HEK293 (cell line): Measurements from ENCODE around the gene CUEDC1.

Source experiments
- AEBP2 ChIP-seq: fragments of 450-650 bp; formaldehyde crosslinking; IDR thresholded peaks from 2 replicates; pipeline ENCODE4 v1.5.1; 2016; ENCODE audit warnings: missing biosample characterization, missing genetic modification characterization, borderline replicate concordance
- IKZF3 ChIP-seq: fragments of 450-650 bp; IDR thresholded peaks from 2 replicates; pipeline ENCODE4 v1.5.0; 2018; ENCODE audit warnings: missing biosample characterization, mild to moderate bottlenecking, missing genetic modification characterization, moderate library complexity
- KLF10 ChIP-seq: fragments of 450-650 bp; IDR thresholded peaks from 2 replicates; pipeline ENCODE4 v1.5.1; 2018; ENCODE audit warnings: missing biosample characterization, mild to moderate bottlenecking, missing genetic modification characterization
- REPIN1 ChIP-seq: fragments of 450-650 bp; formaldehyde crosslinking; IDR thresholded peaks from 2 replicates; pipeline ENCODE4 v1.5.1; 2017; ENCODE audit warnings: missing biosample characterization, missing genetic modification characterization, low read depth
- WT1 ChIP-seq: fragments of 450-650 bp; formaldehyde crosslinking; IDR thresholded peaks from 2 replicates; pipeline ENCODE4 v1.5.1; 2016; ENCODE audit warnings: missing biosample characterization, missing genetic modification characterization
- ZBTB6 ChIP-seq: fragments of 450-650 bp; formaldehyde crosslinking; IDR thresholded peaks from 2 replicates; pipeline ENCODE4 v1.5.1; 2017; ENCODE audit warnings: missing biosample characterization, missing genetic modification characterization
- ZNF133 ChIP-seq: fragments of 450-650 bp; formaldehyde crosslinking; IDR thresholded peaks from 2 replicates; pipeline ENCODE4 v1.5.1; 2016; ENCODE audit warnings: missing biosample characterization, missing genetic modification characterization
- ZNF140 ChIP-seq: fragments of 450-650 bp; formaldehyde crosslinking; IDR thresholded peaks from 2 replicates; pipeline ENCODE4 v1.5.1; 2016; ENCODE audit warnings: missing biosample characterization, missing genetic modification characterization
- ZNF157 ChIP-seq: fragments of 450-650 bp; formaldehyde crosslinking; IDR thresholded peaks from 2 replicates; pipeline ENCODE4 v1.5.1; 2016; ENCODE audit warnings: missing biosample characterization, missing genetic modification characterization
- ZNF202 ChIP-seq: fragments of 450-650 bp; formaldehyde crosslinking; IDR thresholded peaks from 2 replicates; pipeline ENCODE4 v1.5.1; 2016; ENCODE audit warnings: missing biosample characterization, missing genetic modification characterization, borderline replicate concordance
- ZNF248 ChIP-seq: fragments of 450-650 bp; formaldehyde crosslinking; IDR thresholded peaks from 2 replicates; pipeline ENCODE4 v1.5.1; 2017; ENCODE audit warnings: missing biosample characterization, missing genetic modification characterization
- ZNF302 ChIP-seq: fragments of 450-650 bp; formaldehyde crosslinking; IDR thresholded peaks from 2 replicates; pipeline ENCODE4 v1.5.1; 2016; ENCODE audit warnings: missing biosample characterization, missing genetic modification characterization, low read depth
- ZNF362 ChIP-seq: fragments of 450-650 bp; formaldehyde crosslinking; IDR thresholded peaks from 2 replicates; pipeline ENCODE4 v1.5.1; 2016; ENCODE audit warnings: missing biosample characterization, missing genetic modification characterization
- ZNF37A ChIP-seq: fragments of 450-650 bp; IDR thresholded peaks from 2 replicates; pipeline ENCODE4 v1.5.1; 2018; ENCODE audit warnings: missing biosample characterization, missing genetic modification characterization
- ZNF404 ChIP-seq: fragments of 450-650 bp; formaldehyde crosslinking; IDR thresholded peaks from 2 replicates; pipeline ENCODE4 v1.5.1; 2017; ENCODE audit warnings: missing biosample characterization, missing genetic modification characterization
- ZNF473 ChIP-seq: fragments of 450-650 bp; formaldehyde crosslinking; IDR thresholded peaks from 2 replicates; pipeline ENCODE4 v1.5.1; 2017; ENCODE audit warnings: missing biosample characterization, missing genetic modification characterization
- ZNF521 ChIP-seq: fragments of 450-650 bp; formaldehyde crosslinking; IDR thresholded peaks from 2 replicates; pipeline ENCODE4 v1.5.1; 2017; ENCODE audit warnings: missing biosample characterization, mild to moderate bottlenecking, missing genetic modification characterization
- ZNF549 ChIP-seq: fragments of 450-650 bp; IDR thresholded peaks from 2 replicates; pipeline ENCODE4 v1.5.1; 2018; ENCODE audit warnings: missing biosample characterization, missing genetic modification characterization, mild to moderate bottlenecking, inconsistent platforms, moderate library complexity
- ZNF585B ChIP-seq: fragments of 450-650 bp; formaldehyde crosslinking; IDR thresholded peaks from 2 replicates; pipeline ENCODE4 v1.5.1; 2016; ENCODE audit warnings: missing biosample characterization, missing genetic modification characterization
- ZNF660 ChIP-seq: fragments of 450-650 bp; IDR thresholded peaks from 2 replicates; pipeline ENCODE4 v1.5.1; 2018; ENCODE audit warnings: missing biosample characterization, mild to moderate bottlenecking, missing genetic modification characterization
- ZNF785 ChIP-seq: fragments of 450-650 bp; formaldehyde crosslinking; IDR thresholded peaks from 2 replicates; pipeline ENCODE4 v1.5.1; 2016; ENCODE audit warnings: missing biosample characterization, missing genetic modification characterization
- TF ChIP-seq, protein P1 (sequence below): IDR thresholded peaks from 2 replicates; pipeline ENCODE4 v1.6.1; 2011; ENCODE audit warnings: mild to moderate bottlenecking, low read depth, low read length, borderline replicate concordance
- TF ChIP-seq, protein P2 (sequence below): fragments of 450-650 bp; formaldehyde crosslinking; IDR thresholded peaks from 2 replicates; pipeline ENCODE4 v1.5.1; 2016; ENCODE audit warnings: missing biosample characterization, missing genetic modification characterization
- TF ChIP-seq, protein P3 (sequence below): fragments of 450-650 bp; formaldehyde crosslinking; IDR thresholded peaks from 2 replicates; pipeline ENCODE4 v1.5.1; 2016; ENCODE audit warnings: missing biosample characterization, missing genetic modification characterization
- TF ChIP-seq, protein P4 (sequence below): fragments of 450-650 bp; formaldehyde crosslinking; IDR thresholded peaks from 2 replicates; pipeline ENCODE4 v1.5.1; 2017; ENCODE audit warnings: missing biosample characterization, missing genetic modification characterization
- TF ChIP-seq, protein P5 (sequence below): fragments of 450-650 bp; formaldehyde crosslinking; IDR thresholded peaks from 2 replicates; pipeline ENCODE4 v1.5.1; 2016; ENCODE audit warnings: missing biosample characterization, missing genetic modification characterization

CUEDC1 gene

GRCh38 chr17:57988301-57989250, 33.4 kb upstream of the CUEDC1 start (continued):
- TF ChIP-seq ZNF248 (no peak), ZNF37A (no peak), AEBP2 (tag by site-specific recombination) (no peak), ZNF140 (tag by site-specific recombination) (no peak), ZNF549 (no peak), ZNF302 (no peak), IKZF3 (tag by site-specific recombination) (0 out of 2 replicates have a peak, but pooled peaks have one; percentile 6), ZNF133 (tag by site-specific recombination) (no peak), ZBTB6 (tag by site-specific recombination) (no peak), ZNF585B (tag by site-specific recombination) (no peak), KLF10 (tag by site-specific recombination) (peak; percentile 76), ZNF202 (no peak), ZNF473 (tag by site-specific recombination) (no peak), ZNF157 (tag by site-specific recombination) (no peak), ZNF362 (tag by site-specific recombination) (no peak), ZNF660 (tag by site-specific recombination) (no peak), ZNF785 (tag by site-specific recombination) (no peak), WT1 (tag by site-specific recombination) (peak; percentile 86), ZNF521 (no peak), REPIN1 (tag by site-specific recombination) (peak; percentile 58; the same call in 1 of the 2 replicates), ZNF404 (tag by site-specific recombination) (no peak)
- TF ChIP-seq, protein P1, sequence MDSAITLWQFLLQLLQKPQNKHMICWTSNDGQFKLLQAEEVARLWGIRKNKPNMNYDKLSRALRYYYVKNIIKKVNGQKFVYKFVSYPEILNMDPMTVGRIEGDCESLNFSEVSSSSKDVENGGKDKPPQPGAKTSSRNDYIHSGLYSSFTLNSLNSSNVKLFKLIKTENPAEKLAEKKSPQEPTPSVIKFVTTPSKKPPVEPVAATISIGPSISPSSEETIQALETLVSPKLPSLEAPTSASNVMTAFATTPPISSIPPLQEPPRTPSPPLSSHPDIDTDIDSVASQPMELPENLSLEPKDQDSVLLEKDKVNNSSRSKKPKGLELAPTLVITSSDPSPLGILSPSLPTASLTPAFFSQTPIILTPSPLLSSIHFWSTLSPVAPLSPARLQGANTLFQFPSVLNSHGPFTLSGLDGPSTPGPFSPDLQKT, result no peak
- TF ChIP-seq, protein P2, sequence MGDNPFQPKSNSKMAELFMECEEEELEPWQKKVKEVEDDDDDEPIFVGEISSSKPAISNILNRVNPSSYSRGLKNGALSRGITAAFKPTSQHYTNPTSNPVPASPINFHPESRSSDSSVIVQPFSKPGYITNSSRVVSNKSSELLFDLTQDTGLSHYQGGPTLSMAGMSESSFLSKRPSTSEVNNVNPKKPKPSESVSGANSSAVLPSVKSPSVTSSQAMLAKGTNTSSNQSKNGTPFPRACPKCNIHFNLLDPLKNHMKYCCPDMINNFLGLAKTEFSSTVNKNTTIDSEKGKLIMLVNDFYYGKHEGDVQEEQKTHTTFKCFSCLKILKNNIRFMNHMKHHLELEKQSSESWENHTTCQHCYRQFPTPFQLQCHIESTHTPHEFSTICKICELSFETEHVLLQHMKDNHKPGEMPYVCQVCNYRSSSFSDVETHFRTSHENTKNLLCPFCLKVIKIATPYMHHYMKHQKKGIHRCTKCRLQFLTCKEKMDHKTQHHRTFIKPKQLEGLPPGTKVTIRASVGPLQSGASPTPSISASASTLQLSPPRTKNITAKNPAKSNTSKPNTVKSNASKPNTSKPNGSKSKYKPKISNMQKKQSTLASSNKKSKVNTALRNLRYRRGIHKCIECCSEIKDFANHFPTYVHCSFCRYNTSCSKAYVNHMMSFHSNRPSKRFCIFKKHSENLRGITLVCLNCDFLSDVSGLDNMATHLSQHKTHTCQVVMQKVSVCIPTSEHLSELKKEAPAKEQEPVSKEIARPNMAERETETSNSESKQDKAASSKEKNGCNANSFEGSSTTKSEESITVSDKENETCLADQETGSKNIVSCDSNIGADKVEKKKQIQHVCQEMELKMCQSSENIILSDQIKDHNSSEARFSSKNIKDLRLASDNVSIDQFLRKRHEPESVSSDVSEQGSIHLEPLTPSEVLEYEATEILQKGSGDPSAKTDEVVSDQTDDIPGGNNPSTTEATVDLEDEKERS, result no peak
- TF ChIP-seq, protein P3, sequence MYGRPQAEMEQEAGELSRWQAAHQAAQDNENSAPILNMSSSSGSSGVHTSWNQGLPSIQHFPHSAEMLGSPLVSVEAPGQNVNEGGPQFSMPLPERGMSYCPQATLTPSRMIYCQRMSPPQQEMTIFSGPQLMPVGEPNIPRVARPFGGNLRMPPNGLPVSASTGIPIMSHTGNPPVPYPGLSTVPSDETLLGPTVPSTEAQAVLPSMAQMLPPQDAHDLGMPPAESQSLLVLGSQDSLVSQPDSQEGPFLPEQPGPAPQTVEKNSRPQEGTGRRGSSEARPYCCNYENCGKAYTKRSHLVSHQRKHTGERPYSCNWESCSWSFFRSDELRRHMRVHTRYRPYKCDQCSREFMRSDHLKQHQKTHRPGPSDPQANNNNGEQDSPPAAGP (tag by site-specific recombination), result peak; percentile 65
- TF ChIP-seq, protein P4, sequence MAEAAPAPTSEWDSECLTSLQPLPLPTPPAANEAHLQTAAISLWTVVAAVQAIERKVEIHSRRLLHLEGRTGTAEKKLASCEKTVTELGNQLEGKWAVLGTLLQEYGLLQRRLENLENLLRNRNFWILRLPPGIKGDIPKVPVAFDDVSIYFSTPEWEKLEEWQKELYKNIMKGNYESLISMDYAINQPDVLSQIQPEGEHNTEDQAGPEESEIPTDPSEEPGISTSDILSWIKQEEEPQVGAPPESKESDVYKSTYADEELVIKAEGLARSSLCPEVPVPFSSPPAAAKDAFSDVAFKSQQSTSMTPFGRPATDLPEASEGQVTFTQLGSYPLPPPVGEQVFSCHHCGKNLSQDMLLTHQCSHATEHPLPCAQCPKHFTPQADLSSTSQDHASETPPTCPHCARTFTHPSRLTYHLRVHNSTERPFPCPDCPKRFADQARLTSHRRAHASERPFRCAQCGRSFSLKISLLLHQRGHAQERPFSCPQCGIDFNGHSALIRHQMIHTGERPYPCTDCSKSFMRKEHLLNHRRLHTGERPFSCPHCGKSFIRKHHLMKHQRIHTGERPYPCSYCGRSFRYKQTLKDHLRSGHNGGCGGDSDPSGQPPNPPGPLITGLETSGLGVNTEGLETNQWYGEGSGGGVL (tag by site-specific recombination), result peak; percentile 48; the same call in 1 of the 2 replicates
- TF ChIP-seq, protein P5, sequence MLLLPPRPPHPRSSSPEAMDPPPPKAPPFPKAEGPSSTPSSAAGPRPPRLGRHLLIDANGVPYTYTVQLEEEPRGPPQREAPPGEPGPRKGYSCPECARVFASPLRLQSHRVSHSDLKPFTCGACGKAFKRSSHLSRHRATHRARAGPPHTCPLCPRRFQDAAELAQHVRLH, result peak; percentile 53; the same call in 1 of the 2 replicates
